GM21723 (cell line): ENCODE measurements around the gene LYST.
"Not testable (repeated sequence)": the region's sequence is repeated elsewhere in the genome, so short reads cannot be mapped to it uniquely, and the experiment has no call there.

ENCODE experiments used
- ATAC-seq: cut with Tn5 transposase; IDR thresholded peaks from one replicate; pipeline ENCODE4 v1.9.1; 2021; ENCODE audit warnings: mild to moderate bottlenecking, moderate library complexity; ENCODE audit not compliant: unreplicated experiment

LYST gene

GRCh38 chr1:235671992-235672391 is 194.7 kb downstream of the LYST start:
- ATAC-seq = no peak

DNA sequence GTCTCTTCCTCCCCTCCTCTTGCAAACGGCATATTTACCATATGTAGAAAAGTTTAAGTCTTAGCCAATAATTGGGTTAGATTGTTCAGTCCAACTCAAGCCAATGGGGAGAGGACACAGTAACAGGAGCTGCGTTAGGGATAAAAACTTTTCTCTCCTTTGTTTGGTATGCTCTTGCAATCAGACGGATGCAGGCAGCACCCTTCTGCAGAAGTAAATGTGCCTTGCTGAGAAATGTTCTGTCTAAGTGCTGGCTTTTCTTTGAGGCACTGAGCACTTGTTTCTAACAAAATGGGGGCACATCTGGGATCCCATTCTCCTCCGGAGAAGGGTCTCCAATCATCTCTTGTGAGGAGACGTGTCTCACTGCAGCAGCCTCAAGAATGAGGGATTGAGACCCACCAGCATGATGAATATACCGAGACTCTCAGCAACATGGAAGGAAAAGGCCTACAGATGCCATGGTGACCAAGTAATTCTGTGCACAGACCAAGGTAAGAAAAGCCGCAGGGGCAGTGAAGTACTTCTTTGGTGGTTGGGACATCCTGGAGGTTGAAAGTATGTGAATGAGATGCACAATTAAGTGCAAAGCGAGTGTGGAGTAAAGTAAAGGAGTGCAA is 196.4 kb downstream of the LYST start:
- no peak for ATAC-seq

DNA sequence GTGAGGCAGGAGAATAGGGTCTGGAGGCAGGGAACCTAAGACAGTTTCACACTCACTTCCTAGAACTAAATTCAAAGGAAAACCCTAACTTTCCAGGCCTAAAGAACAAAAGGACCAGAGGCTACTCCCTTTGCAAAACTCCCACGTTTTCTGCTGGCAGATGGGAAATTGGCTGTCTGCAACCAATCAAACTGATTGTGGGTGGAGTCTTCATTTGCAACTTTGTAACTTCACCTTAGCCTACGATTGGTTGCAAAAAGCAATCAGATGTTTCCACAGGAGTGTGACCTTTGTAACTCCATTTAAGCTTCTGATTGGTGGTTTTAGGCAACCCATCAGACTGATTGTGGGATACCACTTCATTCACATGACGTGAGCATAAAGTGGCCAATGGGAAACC is 197.4 kb downstream of the LYST start:
- no peak for ATAC-seq

DNA sequence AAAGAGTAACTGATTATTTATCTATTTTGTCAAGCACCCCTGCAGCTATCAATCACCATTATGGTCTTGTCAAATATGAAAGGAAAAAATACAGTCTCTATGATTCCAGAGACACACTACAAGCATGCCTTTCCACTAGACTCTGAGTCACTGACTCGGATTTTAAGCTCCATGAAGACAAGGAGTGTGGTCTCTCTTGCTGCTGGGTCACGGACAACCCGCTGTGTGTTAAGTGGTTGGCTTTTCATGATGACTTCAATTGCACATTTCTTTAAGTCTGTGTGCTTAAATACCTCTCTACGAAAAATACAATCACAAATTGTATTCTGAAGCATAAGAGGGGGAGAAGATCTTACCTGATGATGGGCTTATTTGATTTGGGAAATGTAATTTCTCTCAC is 203.1 kb downstream of the LYST start:
- no peak for ATAC-seq

DNA sequence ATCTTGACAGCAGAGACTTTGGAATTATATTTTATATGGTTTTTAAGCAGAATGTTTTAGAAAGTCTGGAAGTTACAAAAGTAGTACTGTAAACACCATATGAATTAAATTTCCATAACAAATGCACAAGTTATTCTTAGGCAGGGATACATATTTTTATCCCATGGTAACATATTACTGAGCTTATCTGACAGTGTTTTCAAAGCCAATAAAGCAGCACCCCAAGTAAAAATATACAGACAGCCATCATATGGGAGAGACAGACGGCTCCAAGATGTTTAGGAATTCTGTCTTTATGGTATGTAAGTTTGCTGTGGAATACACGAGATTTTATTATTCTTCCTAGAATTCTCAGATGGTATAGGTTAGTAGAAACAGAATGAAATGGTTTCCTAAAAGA is 205.1 kb downstream of the LYST start:
- no peak for ATAC-seq

GRCh38 chr1:235659186-235659771 is 207.4 kb downstream of the LYST start:
- no peak for ATAC-seq

GRCh38 chr1:235657747-235658526 is 208.8 kb downstream of the LYST start:
- ATAC-seq = no peak

GRCh38 chr1:235657269-235657668 is 209.4 kb downstream of the LYST start:
- no peak for ATAC-seq

GRCh38 chr1:235652364-235652763 is 214.3 kb downstream of the LYST start:
- no peak for ATAC-seq

- no peak for ATAC-seq
Measured at GRCh38 chr1:235651170-235651806, 215.4 kb downstream of the LYST start.

DNA sequence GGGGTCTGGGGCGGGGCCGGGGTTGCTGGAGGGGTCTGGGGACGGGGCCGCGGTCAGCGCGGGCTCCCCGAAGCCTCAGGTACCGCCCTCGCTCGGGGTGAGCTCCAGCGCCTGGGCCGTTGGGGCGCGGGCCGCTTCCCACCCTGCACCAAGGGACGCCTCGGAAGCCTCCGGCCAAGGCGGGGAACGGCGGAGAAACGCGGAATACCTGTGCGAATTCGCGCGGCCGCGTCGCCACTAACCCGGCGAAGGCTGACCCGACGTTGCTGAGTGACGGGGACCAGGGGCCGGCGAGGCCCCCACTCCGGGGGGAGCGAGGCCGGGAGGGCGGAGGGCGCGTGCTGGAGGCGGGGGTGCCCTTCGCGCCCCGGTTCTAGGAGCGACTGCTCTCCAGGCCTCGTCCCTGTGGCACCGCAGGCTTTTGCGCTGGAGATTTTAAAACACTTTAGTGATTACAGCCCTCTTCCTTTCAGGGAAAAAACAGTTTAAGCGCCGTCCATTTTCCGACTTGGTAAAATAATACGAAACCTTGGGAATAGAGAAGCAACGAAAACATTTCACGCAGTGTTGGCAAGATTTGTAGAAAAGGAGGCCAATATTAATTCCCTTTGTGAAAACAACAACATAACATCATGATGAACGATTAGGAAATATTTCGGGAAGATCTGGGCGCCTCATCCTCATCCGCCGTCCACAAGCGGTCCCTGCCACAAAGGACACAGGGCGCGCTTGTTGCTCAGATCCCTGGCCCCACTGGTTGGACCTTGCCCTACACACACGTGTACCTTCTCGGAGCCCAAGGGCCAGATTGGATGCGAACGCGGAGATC is 216.2 kb downstream of the LYST start:
- no peak for ATAC-seq

GRCh38 chr1:235649368-235650163 is 217.1 kb downstream of the LYST start, which contains the start of gene GNG4:
GNG4 (minus strand) TSS chr1:235649784; CDS start chr1:235583838, 65,946 bp downstream.
- ATAC-seq = peak; percentile 51

GRCh38 chr1:235648954-235649367 is 217.7 kb downstream of the LYST start:
- ATAC-seq = peak; percentile 65

- no peak for ATAC-seq
Measured at GRCh38 chr1:235648407-235648907, 218.2 kb downstream of the LYST start.

- not testable (repeated sequence) for ATAC-seq
Measured at GRCh38 chr1:235647537-235647936, 219.2 kb downstream of the LYST start.

DNA sequence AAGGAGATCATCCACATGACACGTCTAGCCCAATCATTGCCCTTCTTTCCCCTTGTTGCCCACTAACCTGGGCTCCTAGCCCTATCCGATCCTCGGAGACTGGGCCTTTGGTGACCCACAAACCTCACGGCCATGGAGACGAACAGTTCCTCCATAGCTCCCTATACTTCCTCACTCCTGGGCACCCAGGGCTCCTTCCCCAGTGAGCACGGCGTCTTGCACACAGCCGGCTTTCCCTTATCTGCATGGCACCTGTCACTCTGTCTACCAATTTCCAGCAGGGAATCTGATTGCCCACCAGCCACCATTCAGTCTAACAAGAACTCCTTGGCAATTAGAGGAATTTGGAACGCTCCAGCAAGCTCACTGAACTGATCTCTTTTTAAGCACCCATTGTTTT is 220.2 kb downstream of the LYST start:
- no peak for ATAC-seq

- no peak for ATAC-seq
Measured at GRCh38 chr1:235644693-235645305, 221.9 kb downstream of the LYST start.

DNA sequence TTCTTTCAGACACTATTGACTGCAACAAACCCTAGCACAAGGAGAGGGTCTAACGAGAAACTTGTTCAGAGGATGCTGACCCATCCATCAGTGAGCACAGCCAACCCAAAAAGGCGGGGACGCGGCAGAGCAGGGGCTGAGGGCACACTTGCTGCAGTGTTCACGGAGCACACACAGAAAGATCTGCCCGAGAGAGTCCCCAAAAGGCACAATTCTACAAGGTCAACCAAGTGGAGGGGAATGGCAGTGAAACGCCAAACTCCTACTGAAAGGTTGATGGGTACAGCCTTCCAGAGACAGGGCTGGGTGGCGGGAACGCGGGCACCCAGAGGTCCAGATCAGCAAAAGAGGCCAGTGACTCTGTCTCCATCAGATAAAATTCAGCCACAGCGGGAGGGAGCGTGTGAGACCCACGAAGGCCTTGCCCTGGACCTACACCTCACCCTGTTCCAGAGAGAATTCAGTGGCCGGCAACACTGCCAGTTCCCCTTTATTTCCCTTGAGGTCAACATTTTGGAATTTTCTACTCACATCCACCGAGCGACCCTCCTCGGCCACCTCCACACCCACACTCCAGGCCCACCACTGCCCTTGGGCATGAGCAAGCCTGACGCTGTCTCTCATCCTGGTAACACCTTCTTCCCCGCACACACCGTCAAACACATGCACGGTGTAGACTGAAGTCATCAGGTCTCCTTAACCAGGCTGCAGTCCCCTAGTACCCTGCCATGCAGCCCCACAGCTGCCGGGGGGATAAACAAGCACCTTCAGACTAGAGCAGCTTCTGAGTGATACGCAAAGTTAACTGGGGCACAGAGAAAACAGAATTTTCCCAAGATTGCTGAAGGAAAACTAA is 222.6 kb downstream of the LYST start:
- no peak for ATAC-seq
